Measurements from ENCODE around the gene ACLY. TPM values are rescaled to one million over a fixed set of nuclear protein-coding genes. Genes with fewer than 3 reads are reported as not detected.

The ACLY gene
- total and polyA plus RNA-seq, 2 experiments from 2014 or later, result 119 to 439 TPM

DNA sequence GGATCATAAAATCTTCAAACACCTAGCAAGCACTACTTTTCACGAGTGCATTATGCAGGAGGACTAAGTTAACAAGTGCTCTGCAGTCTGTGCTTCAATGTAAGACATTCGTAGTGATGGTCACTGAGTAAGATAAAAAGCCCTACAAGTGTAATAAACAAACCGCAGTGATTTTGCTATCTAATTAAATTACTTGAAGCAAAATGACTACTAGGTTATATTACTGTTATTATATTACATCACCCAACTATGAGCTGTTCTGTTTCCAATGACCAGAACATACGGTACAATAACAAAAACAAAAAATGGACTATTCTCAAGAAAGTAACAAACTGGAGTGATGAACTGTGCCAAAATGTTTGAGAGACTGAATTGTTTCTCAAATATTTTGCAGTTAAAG lies 70.0 kb downstream of the ACLY start (continued):
- TF ChIP-seq ZNF462 (CRISPR knock-in tag; IDR thresholded peaks at IDR 0.05) (no peak), ZNF331 (CRISPR knock-in tag; IDR thresholded peaks at IDR 0.05; ENCODE audit: low read depth) (no peak)

- no peak overlapping the region for H2AFZ ChIP-seq
- no peak overlapping the region for H3K27ac Mint-ChIP-seq
- no peak overlapping the region for H3K4me3 ChIP-seq
- TF ChIP-seq ETS1 (IDR thresholded peaks at IDR 0.05) (no peak), STAT1 (IDR thresholded peaks at IDR 0.05; ENCODE audit: unreplicated experiment) (no peak), CTCF (conservative IDR thresholded peaks at IDR 0.05; ENCODE audit: low read depth in 2 of 2) (no peak), EZH2 (IDR thresholded peaks at IDR 0.05; ENCODE audit: low read depth, unreplicated experiment) (no peak), ZNF462 (CRISPR knock-in tag; IDR thresholded peaks at IDR 0.05) (no peak), ZNF114 (CRISPR knock-in tag; IDR thresholded peaks at IDR 0.05) (no peak)
Observed at GRCh38 chr17:41844971-41845370, 73.8 kb downstream of the ACLY start.

More at GRCh38 chr17:41844971-41845370, 73.8 kb downstream of the ACLY start:
- Histone ChIP-seq H3F3A (replicated peaks; ENCODE audit: low read depth) (0 out of 2 replicates have a peak, but pooled peaks cover 5% of the 10 kb centered on the region), H3K9me2 (ENCODE audit: insufficient read depth) (no peaks in the 10 kb centered on the region), H3K36me3 (ENCODE audit: insufficient read depth) (no peaks in the 10 kb centered on the region), H4K20me1 (replicated peaks; ENCODE audit: insufficient read depth) (no peaks in the 10 kb centered on the region), H3K27me3 (ENCODE audit: insufficient read depth) (no peaks in the 10 kb centered on the region), H3K4me2 (no peak overlapping the region), H3K27ac (ENCODE audit: low read depth) (no peak overlapping the region), H3K79me2 (replicated peaks; ENCODE audit: insufficient read depth) (peaks cover 11% of the 10 kb centered on the region), H3K4me1 (ENCODE audit: insufficient read depth) (no peaks in the 10 kb centered on the region)
- Mint-ChIP-seq H3K4me3 (no peak overlapping the region), H3K9me3 (no peaks in the 10 kb centered on the region), H3K27me3 (ENCODE audit: insufficient read depth, low read depth, poor library complexity) (no peaks in the 10 kb centered on the region), H3K4me1 (no peaks in the 10 kb centered on the region), H3K36me3 (ENCODE audit: low read depth) (no peaks in the 10 kb centered on the region)
- no peak for ATAC-seq
- DNase-seq (ENCODE audit: low spot score), result no peak

Data from GM23338 (cell line).